Nephron (organoid): Measurements from ENCODE around the gene IFITM2.
"Not testable (repeated sequence)": the region's sequence is repeated elsewhere in the genome, so short reads cannot be mapped to it uniquely, and the experiment has no call there.

Experiments
- H3K27ac Mint-ChIP-seq, 3 experiments: 2 replicates each; pipeline ENCODE4 v1.8.0; 2020; ENCODE audit warnings: mixed read lengths in 3 of 3, mild to moderate bottlenecking in 2 of 3, moderate library complexity in 1 of 3
- H3K27me3 Mint-ChIP-seq: 2 replicates; pipeline ENCODE4 v1.8.0; 2021; ENCODE audit warnings: low read depth, mild to moderate bottlenecking, moderate library complexity, mixed read lengths
- H3K36me3 Mint-ChIP-seq: 2 replicates; pipeline ENCODE4 v1.8.0; 2020; ENCODE audit warnings: low read depth, mixed read lengths
- H3K4me1 Mint-ChIP-seq: 2 replicates; pipeline ENCODE4 v1.8.0; 2020; ENCODE audit warnings: mixed read lengths
- H3K4me3 Mint-ChIP-seq, 3 experiments: 2 replicates each; pipeline ENCODE4 v1.8.0; 2020; ENCODE audit warnings: mild to moderate bottlenecking in 3 of 3, mixed read lengths in 3 of 3, moderate library complexity in 2 of 3
- H3K9me3 Mint-ChIP-seq: 2 replicates; pipeline ENCODE4 v1.8.0; 2020; ENCODE audit warnings: mixed read lengths
- TF ChIP-seq, protein P1 (sequence below), 3 experiments: fragments of 200-600 bp; sonication (generic); IDR thresholded peaks; one replicate each; pipeline ENCODE4 v1.5.0; 2021; ENCODE audit warnings: antibody characterized with exemption in 3 of 3; ENCODE audit not compliant: unreplicated experiment in 3 of 3

IFITM2 gene

DNA sequence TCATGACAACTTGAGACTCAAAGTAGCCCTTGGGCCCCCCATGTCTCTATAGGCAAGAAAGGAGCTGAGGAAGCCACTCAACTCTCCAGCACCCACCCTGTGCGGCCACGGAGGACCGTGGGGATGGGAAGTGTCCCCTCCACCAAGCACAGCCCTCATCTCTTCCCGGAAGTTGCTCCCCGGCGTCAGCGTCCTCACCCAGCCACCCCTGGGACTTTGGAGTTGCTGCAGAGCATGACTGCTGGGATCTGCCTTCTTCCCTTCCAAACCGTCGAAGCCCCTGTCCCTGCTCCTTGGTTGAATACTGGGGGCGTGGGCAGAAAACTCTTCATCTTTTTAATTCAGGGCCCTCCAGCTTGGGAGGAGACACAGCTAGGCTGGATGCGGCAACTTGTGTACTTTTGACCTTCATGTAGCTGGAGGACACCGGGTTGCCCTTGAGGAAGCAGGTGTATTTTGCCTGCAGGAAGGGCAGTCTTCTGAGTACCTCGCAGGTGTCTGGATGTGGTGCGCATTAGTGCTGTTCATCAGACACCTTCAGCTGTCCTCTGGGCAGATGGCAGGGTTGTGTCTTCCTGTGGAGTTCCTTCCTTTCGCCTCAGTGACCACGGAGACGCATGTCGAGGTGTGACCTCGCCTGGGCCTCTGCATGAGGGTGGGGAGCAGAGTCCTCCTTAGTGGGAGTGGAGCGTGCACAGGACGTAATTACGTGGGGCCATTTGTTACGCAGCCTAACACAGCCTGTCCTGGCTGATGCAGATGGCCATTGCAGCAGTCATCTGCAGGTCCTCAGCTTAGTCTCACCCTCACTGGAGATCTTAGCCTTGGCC lies 25.2 kb downstream of the IFITM2 start:
- no peak overlapping the region for H3K4me3 Mint-ChIP-seq
- peaks cover 54% of the 10 kb centered on the region for H3K4me1 Mint-ChIP-seq
- TF ChIP-seq, protein P1, sequence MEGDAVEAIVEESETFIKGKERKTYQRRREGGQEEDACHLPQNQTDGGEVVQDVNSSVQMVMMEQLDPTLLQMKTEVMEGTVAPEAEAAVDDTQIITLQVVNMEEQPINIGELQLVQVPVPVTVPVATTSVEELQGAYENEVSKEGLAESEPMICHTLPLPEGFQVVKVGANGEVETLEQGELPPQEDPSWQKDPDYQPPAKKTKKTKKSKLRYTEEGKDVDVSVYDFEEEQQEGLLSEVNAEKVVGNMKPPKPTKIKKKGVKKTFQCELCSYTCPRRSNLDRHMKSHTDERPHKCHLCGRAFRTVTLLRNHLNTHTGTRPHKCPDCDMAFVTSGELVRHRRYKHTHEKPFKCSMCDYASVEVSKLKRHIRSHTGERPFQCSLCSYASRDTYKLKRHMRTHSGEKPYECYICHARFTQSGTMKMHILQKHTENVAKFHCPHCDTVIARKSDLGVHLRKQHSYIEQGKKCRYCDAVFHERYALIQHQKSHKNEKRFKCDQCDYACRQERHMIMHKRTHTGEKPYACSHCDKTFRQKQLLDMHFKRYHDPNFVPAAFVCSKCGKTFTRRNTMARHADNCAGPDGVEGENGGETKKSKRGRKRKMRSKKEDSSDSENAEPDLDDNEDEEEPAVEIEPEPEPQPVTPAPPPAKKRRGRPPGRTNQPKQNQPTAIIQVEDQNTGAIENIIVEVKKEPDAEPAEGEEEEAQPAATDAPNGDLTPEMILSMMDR (IDR thresholded peaks at IDR 0.05; ENCODE audit: unreplicated experiment in 3 of 3) = no peak
- H3K27ac Mint-ChIP-seq = peak overlapping the region in 2 of 3 experiments; percentile 91 to 97
- no peaks in the 10 kb centered on the region for H3K9me3 Mint-ChIP-seq
- H3K27me3 Mint-ChIP-seq = no peaks in the 10 kb centered on the region
- no peaks in the 10 kb centered on the region for H3K36me3 Mint-ChIP-seq

DNA sequence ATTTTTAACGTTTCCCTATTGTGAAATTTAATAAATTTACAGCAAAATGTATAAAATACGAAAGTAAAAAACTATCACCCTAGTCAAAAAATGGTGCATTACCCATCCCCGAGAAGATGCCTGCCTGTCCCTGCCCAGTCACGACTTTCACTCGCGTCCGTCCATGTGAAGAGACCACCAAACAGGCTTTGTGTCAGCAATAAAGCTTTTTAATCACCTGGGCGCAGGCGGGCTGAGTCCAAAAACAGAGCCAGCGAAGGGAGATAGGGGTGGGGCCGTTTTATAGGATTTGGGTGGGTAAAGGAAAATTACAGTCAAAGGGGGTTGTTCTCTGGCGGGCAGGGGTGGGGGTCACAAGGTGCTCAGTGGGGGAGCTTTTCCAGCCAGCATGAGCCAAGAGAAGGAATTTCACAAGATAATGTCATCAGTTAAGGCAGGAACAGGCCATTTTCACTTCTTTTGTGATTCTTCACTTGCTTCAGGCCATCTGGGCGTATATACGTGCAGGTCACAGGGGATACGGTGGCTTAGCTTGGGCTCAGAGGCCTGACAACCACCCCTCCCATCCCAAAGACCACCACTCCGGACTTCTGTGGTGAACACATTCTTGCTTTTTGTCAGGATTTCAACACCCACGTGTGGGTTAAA lies 26.1 kb downstream of the IFITM2 start:
- H3K36me3 Mint-ChIP-seq, H3K9me3 Mint-ChIP-seq, H3K4me3 Mint-ChIP-seq, H3K27me3 Mint-ChIP-seq: not testable (repeated sequence)
- Mint-ChIP-seq H3K4me1 (peaks cover 54% of the 10 kb centered on the region), H3K27ac (peak overlapping the region; percentile 91 to 98 (median 97))

DNA sequence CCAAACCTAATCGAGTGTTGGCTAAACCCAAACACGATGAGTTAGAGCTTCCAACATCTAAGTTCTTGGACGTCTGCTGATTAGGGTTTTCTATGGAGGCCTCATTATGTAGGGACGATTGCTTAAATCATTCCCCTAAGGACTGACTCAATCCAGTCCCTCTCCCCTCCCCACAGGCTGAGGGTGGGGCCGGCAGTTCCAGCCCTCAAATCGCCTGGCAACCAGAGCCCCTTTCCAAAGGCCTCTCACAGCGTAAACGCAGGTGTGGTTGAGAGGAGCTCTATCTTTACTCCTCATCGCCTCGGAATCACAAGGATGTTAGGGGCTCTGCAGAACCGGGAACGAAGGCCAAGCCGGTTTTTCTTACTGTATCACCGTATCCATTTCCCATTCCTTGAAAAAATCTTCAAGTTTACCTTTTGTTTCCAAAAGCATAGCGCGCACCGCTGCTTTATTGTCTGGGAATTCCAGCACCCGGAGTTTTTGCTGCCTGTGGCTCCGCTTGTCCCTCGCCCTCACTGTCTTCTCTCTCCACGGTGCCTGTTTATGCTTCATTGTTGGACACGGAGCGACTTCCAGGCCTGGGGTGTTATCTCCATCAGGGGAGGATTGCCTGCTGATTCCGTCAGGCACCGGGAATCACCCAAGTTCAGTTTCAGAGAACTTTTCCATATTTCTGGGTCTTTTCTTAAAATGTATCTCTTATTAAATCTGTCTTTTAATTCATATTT lies 26.8 kb downstream of the IFITM2 start:
- TF ChIP-seq, protein P1 (IDR thresholded peaks at IDR 0.05; ENCODE audit: unreplicated experiment in 3 of 3) = no peak
- peak overlapping the region; percentile 91 to 98 (median 97) for H3K27ac Mint-ChIP-seq
- H3K36me3 Mint-ChIP-seq = no peaks in the 10 kb centered on the region
- peak overlapping the region in 1 of 3 experiments; percentile 14 for H3K4me3 Mint-ChIP-seq
- H3K27me3 Mint-ChIP-seq = no peaks in the 10 kb centered on the region
- H3K9me3 Mint-ChIP-seq = no peaks in the 10 kb centered on the region
- peaks cover 48% of the 10 kb centered on the region for H3K4me1 Mint-ChIP-seq

DNA sequence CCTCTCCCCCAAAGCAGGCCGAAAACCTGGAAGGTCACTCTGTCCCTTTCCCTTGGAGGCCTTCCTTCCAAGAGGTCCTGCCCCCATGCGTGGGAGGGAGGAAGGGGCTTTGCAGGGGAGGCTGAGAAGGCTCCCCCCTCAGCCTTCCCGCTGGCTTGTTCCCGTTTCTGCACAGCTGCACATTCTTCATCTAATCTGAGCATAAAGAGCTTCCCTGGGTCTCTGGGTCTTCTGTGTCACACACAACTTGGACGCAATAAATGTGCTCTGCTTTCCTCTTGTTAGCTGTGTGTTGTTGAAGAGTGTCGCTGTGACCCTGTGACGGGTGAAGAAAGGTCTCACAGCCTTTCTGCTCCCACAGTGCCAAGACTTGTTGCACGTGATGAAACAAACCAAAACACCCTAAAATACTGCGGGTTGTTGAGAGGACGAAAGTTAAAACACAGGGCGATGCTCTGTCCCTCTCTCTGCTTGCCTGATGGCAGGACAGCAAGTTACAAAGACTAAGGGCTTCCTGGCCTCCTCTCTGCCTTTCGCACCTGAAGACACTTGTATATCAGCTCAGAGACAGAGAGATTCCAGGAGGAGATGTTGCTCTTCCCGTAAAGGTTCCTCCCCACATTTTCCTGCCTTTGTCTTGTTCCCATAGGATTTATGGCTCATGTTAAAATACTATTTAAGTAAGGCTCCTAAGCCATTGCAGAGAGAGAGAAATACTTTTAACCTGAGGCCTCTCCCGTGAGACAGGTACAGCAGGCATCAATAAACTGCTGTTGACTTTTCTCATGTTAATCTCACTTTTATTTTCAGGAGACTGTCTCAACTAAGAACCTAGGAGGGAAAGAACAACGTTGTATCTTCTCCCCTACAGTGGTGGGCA lies 28.4 kb downstream of the IFITM2 start:
- Mint-ChIP-seq H3K27ac (peak overlapping the region; percentile 98), H3K36me3 (no peaks in the 10 kb centered on the region), H3K9me3 (no peaks in the 10 kb centered on the region), H3K4me1 (peaks cover 41% of the 10 kb centered on the region), H3K4me3 (peak overlapping the region; percentile 24 to 71 (median 68)), H3K27me3 (no peaks in the 10 kb centered on the region)
- TF ChIP-seq, protein P1 (IDR thresholded peaks at IDR 0.05; ENCODE audit: unreplicated experiment in 3 of 3) = no peak

DNA sequence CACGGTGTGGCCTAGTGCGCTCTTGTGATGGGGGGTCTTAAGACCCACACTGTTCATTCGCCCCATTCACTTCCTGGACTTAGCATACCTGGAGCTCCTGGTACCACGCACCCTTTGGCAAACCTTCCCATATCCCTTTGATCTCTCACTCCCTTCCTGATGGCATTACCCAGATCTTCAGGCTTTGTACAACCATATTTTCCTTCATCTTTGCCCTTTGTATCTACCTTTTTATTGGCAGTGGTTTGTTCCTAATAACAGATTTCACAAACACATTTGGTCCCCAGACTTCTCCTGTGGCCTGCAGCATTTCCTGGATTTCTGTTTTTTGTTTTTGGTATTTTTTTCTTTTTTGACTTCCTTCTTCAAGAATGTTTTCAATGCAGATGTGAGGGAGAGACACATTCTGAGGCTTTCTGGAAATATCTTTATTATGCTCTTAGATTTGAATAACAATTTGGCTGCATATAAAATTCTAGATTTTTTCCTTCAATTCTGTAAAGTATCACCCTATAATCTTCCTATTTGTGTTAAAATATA lies 29.1 kb downstream of the IFITM2 start:
- Mint-ChIP-seq H3K4me1 (peaks cover 36% of the 10 kb centered on the region), H3K4me3 (peak overlapping the region; percentile 6 to 68 (median 15)), H3K36me3 (no peaks in the 10 kb centered on the region), H3K27ac (peak overlapping the region; percentile 98), H3K27me3 (no peaks in the 10 kb centered on the region), H3K9me3 (no peaks in the 10 kb centered on the region)
- TF ChIP-seq, protein P1 (IDR thresholded peaks at IDR 0.05; ENCODE audit: unreplicated experiment in 3 of 3) = no peak
